Body of pancreas (tissue), 4 donors: ENCODE data around the gene CLEC4M. TPM values are rescaled to one million over a fixed set of nuclear protein-coding genes. Genes with fewer than 3 reads are reported as not detected.

ENCODE experiments used
- ATAC-seq: fragments of 150-250 bp; one replicate; pipeline ENCODE4 v1.9.1; 2016
- DNase-seq, 4 donors: peaks; one replicate each; pipeline ENCODE4 v3.0.0-alpha.2; 2019
- H3K27ac ChIP-seq, 4 donors: fragments of 200-600 bp; sonication (generic); 1 replicate in 3 of 4; 2 replicates in 1 of 4; pipeline versions ENCODE4 v1.5.1 to v1.6.1; 2016 to 2019; ENCODE audit warnings: mild to moderate bottlenecking in 1 of 4, mixed read lengths in 1 of 4, moderate library complexity in 1 of 4
- H3K27me3 ChIP-seq, 2 donors: fragments of 200-600 bp; sonication (generic); one replicate each; pipeline ENCODE4 v1.6.0; 2016; ENCODE audit warnings: mild to moderate bottlenecking in 1 of 2
- H3K36me3 ChIP-seq, 2 donors: fragments of 200-600 bp; sonication (generic); replicated peaks in 1 of 2; 2 replicates each; pipeline ENCODE4 v1.5.1; 2016; ENCODE audit warnings: low read depth in 2 of 2; ENCODE audit not compliant: insufficient read depth in 1 of 2
- H3K4me1 ChIP-seq: fragments of 200-600 bp; sonication (generic); one replicate; pipeline ENCODE4 v1.6.0; 2016
- H3K4me3 ChIP-seq, 2 donors: fragments of 200-600 bp; sonication (generic); 1 replicate in 1 of 2; 2 replicates in 1 of 2; pipeline ENCODE4 v1.5.1; 2016 to 2019
- H3K9me3 ChIP-seq, 3 donors: fragments of 200-600 bp; sonication (generic); 1 replicate in 2 of 3; 2 replicates in 1 of 3; pipeline ENCODE4 v1.5.1; 2016
- POLR2A ChIP-seq, 3 donors: fragments of 450-650 bp; IDR thresholded peaks; one replicate each; pipeline ENCODE4 v1.6.1; 2016; ENCODE audit warnings: antibody characterized with exemption in 3 of 3, mild to moderate bottlenecking in 2 of 3
- WGBS, 2 donors: methylation state at CpG; one replicate each; pipeline ENCODE4 v1.1.5; 2017; 5-methylcytosine and 5-hydroxymethylcytosine counted together
- intact Hi-C: fragments of 100-400 bp; cut with DNase I; formaldehyde crosslinking; loops from one replicate; pipeline ENCODE4 v1.15.1; 2023
- total RNA-seq, 2 donors: library from RNA; depleted of rRNA; stranded (reverse); fragments of >200 nt; gene quantifications; one replicate each; pipeline ENCODE4 v1.1.0, GENCODE V29; 2016
- TF ChIP-seq, protein P1 (sequence below), 7 experiments: fragments of 450-650 bp in 4 of 7; fragments of 200-600 bp in 3 of 7; sonication (generic) in 3 of 7; IDR thresholded peaks; one replicate each; pipeline ENCODE4 v1.5.1; 2016 to 2019; ENCODE audit warnings: antibody characterized with exemption in 7 of 7

CLEC4M gene
- total RNA-seq, 2 donors from 2014 or later, result not detected

- intact Hi-C loops, result no loop called here
Measured at GRCh38 chr19:7738023-7738422, 25.0 kb upstream of the CLEC4M start.

GRCh38 chr19:7739211-7739755, 23.8 kb upstream of the CLEC4M start:
- no peaks in the 10 kb centered on the region for H3K36me3 ChIP-seq
- intact Hi-C loops, result no loop called here
- H3K9me3 ChIP-seq, result no peaks in the 10 kb centered on the region
- 21 to 22% methylated on average over 2 of the region's 2 CpGs for WGBS, 2 donors
- no peak overlapping the region for H3K4me3 ChIP-seq
- DNase-seq, result no peak
- no peak overlapping the region for H3K27ac ChIP-seq
- no peaks in the 10 kb centered on the region for H3K4me1 ChIP-seq
- H3K27me3 ChIP-seq, result peaks cover 0 to 6% of the 10 kb centered on the region in 2 donors
- ATAC-seq, result no peak
- TF ChIP-seq, protein P1, sequence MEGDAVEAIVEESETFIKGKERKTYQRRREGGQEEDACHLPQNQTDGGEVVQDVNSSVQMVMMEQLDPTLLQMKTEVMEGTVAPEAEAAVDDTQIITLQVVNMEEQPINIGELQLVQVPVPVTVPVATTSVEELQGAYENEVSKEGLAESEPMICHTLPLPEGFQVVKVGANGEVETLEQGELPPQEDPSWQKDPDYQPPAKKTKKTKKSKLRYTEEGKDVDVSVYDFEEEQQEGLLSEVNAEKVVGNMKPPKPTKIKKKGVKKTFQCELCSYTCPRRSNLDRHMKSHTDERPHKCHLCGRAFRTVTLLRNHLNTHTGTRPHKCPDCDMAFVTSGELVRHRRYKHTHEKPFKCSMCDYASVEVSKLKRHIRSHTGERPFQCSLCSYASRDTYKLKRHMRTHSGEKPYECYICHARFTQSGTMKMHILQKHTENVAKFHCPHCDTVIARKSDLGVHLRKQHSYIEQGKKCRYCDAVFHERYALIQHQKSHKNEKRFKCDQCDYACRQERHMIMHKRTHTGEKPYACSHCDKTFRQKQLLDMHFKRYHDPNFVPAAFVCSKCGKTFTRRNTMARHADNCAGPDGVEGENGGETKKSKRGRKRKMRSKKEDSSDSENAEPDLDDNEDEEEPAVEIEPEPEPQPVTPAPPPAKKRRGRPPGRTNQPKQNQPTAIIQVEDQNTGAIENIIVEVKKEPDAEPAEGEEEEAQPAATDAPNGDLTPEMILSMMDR (IDR thresholded peaks at IDR 0.05), result no peak
- no peak for TF ChIP-seq POLR2A (IDR thresholded peaks at IDR 0.05)

More at GRCh38 chr19:7738023-7738422, 25.0 kb upstream of the CLEC4M start:
- DNase-seq, result no peak
- no peak overlapping the region for H3K4me3 ChIP-seq
- no peak overlapping the region for H3K27ac ChIP-seq
- H3K9me3 ChIP-seq, result no peaks in the 10 kb centered on the region
- H3K27me3 ChIP-seq, result peaks cover 0 to 6% of the 10 kb centered on the region in 2 donors
- TF ChIP-seq POLR2A (IDR thresholded peaks at IDR 0.05), result no peak
- TF ChIP-seq, protein P1 (IDR thresholded peaks at IDR 0.05), result no peak
- no peak for ATAC-seq
- no peaks in the 10 kb centered on the region for H3K36me3 ChIP-seq
- H3K4me1 ChIP-seq, result no peaks in the 10 kb centered on the region
- WGBS, 2 donors, result 69 to 77% methylated on average over 7 of the region's 7 CpGs

DNA sequence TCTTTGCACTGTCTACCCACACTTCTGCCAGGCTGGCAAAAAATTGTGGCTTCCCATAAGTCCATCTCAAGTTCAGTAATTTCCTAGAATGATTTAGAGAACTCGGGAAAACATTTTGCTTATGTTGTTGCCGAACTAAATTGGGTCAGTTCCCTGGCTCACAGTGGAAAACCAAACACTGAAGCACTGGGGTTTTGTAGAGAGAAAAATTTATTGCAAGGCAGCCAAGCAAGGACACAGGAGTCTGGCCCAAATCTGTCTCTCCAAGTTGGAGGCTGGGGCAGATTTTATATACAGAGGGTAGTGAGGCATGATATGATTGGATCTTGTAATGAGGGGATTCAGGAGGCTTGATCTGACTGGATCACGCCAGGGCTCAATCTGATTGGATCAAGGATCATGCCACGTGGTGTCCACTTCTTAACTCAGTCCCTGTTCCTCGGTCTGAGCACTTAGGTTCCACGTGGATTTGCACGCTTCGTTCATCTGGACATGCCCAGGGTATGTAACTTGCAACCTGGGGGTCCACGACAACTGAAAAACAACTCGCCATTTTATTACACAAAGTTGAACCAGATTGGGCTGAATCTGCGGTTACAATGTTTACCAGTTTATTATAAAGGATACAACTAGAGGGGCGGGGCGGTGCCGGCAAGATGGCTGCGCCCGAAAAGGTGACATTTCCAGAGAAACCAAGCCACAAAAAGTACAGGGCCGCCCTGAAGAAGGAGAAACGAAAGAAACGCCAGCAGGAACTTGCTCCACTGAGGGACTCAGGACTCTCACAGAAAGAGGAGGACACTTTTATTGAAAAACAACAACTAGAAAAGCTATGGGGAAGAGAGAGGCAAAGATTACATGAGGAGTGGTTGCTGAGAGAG, 23.0 kb upstream of the CLEC4M start:
- WGBS, 2 donors, result 59 to 64% methylated on average over 19 of the region's 19 CpGs
- H3K27ac ChIP-seq, result no peak overlapping the region
- intact Hi-C loops, result no loop called here
- H3K9me3 ChIP-seq, result no peaks in the 10 kb centered on the region
- H3K27me3 ChIP-seq, result peaks cover 0 to 6% of the 10 kb centered on the region in 2 donors
- no peak overlapping the region for H3K4me3 ChIP-seq
- no peaks in the 10 kb centered on the region for H3K4me1 ChIP-seq
- ATAC-seq (no peak), DNase-seq (no peak)
- TF ChIP-seq, protein P1 (IDR thresholded peaks at IDR 0.05), result no peak
- no peak for TF ChIP-seq POLR2A (IDR thresholded peaks at IDR 0.05)
- no peaks in the 10 kb centered on the region for H3K36me3 ChIP-seq

GRCh38 chr19:7740682-7741054, 22.4 kb upstream of the CLEC4M start:
- Histone ChIP-seq H3K27ac (no peak overlapping the region), H3K4me1 (no peaks in the 10 kb centered on the region), H3K27me3 (peaks cover 0 to 4% of the 10 kb centered on the region in 2 donors), H3K4me3 (no peak overlapping the region), H3K9me3 (no peaks in the 10 kb centered on the region), H3K36me3 (no peaks in the 10 kb centered on the region)
- no peak for ATAC-seq
- TF ChIP-seq POLR2A (IDR thresholded peaks at IDR 0.05), result no peak
- TF ChIP-seq, protein P1 (IDR thresholded peaks at IDR 0.05), result no peak
- no peak for DNase-seq
- intact Hi-C loops, result no loop called here
- WGBS, 2 donors, result 63 to 65% methylated on average over 6 of the region's 6 CpGs
